ENCODE data around the gene LDB2. TPM values are rescaled to one million over a fixed set of nuclear protein-coding genes. Genes with fewer than 3 reads are reported as not detected.

The LDB2 gene
- total and polyA plus RNA-seq, 11 donors: 9.5 to 38.7 (median 26.3) TPM

DNA sequence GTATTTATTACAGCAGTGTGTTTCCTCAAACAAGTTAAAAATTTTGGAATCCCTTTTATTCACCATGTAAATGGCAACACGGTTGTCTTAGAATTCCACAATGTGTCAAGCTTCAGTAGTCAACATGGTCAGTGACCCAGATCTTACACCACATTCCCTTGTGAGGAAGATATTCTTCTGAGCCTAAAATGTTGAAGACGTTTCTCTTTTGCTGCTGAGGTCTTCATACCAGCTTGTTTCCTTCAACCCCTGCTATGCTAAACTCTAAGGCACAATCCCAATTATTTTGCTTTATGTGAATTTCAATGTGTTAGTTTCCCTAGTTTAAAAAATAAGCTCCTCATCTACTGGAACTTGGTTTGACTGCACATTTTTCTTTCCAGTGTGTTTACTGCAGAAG is 17.6 kb upstream of the LDB2 start:
- Histone ChIP-seq H3K4me3 (no peak overlapping the region), H3K36me3 (no peaks in the 10 kb centered on the region), H3K27ac (no peak overlapping the region), H3K9me3 (peaks cover 0 to 4% (median 0%) of the 10 kb centered on the region in 12 donors), H3K27me3 (no peaks in the 10 kb centered on the region), H3K4me1 (no peaks in the 10 kb centered on the region)
- intact Hi-C loops (cut with DNase I): loop anchor here in 7 of 10 donors (5.0 to 10.0 kb wide), 6 partner anchors 119 to 531 kb away; no protein-coding TSS in a partner anchor
- ATAC-seq (no peak), DNase-seq (no peak)
- WGBS, 4 donors: 69 to 79% (median 77%) methylated on average over 2 of the region's 2 CpGs
- no peak for TF ChIP-seq POLR2A (IDR thresholded peaks at IDR 0.05)
- TF ChIP-seq, protein P1, sequence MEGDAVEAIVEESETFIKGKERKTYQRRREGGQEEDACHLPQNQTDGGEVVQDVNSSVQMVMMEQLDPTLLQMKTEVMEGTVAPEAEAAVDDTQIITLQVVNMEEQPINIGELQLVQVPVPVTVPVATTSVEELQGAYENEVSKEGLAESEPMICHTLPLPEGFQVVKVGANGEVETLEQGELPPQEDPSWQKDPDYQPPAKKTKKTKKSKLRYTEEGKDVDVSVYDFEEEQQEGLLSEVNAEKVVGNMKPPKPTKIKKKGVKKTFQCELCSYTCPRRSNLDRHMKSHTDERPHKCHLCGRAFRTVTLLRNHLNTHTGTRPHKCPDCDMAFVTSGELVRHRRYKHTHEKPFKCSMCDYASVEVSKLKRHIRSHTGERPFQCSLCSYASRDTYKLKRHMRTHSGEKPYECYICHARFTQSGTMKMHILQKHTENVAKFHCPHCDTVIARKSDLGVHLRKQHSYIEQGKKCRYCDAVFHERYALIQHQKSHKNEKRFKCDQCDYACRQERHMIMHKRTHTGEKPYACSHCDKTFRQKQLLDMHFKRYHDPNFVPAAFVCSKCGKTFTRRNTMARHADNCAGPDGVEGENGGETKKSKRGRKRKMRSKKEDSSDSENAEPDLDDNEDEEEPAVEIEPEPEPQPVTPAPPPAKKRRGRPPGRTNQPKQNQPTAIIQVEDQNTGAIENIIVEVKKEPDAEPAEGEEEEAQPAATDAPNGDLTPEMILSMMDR (IDR thresholded peaks at IDR 0.05): no peak

DNA sequence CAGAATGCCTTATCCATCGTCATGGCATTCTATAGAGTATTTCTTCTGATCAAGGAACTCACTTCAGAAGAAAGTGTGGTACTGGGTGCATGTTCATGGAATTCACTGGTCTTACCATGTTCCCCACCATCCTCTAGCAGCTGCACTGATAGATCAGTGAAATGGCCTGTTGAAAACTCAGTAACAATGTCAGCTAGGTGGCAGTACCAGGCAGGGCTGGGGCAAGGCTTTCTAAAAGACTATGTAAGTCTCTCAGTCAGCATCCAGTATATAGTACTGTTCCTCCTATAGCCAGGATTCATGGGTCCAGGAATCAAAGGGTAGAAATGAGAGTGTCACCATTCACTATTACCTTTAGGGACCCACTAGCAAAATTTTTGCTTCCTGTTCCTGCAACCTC is 15.8 kb upstream of the LDB2 start:
- WGBS, 4 donors: 87 to 100% (median 92%) methylated on average over 1 of the region's 1 CpG
- no peak overlapping the region for H3K4me3 ChIP-seq
- intact Hi-C loops (cut with DNase I): loop anchor here in 7 of 10 donors (2.0 to 10.0 kb wide), 6 partner anchors 119 to 413 kb away; no protein-coding TSS in a partner anchor
- H3K36me3 ChIP-seq: no peaks in the 10 kb centered on the region
- H3K27me3 ChIP-seq: no peaks in the 10 kb centered on the region
- H3K4me1 ChIP-seq: peaks cover 0 to 8% (median 0%) of the 10 kb centered on the region in 12 donors
- no peak overlapping the region for H3K27ac ChIP-seq
- DNase-seq: no peak
- peaks cover 0 to 4% (median 0%) of the 10 kb centered on the region in 12 donors for H3K9me3 ChIP-seq
- ATAC-seq: peak in 2 of 4 donors; percentile 61
- TF ChIP-seq POLR2A (IDR thresholded peaks at IDR 0.05): no peak
- TF ChIP-seq, protein P1 (IDR thresholded peaks at IDR 0.05): peak in 10 of 12 donors; percentile 13 to 59 (median 37)

GRCh38 chr4:16912896-16913295 is 14.5 kb upstream of the LDB2 start:
- ATAC-seq (no peak), DNase-seq (no peak)
- H3K4me1 ChIP-seq: peaks cover 0 to 12% (median 3%) of the 10 kb centered on the region in 12 donors
- H3K36me3 ChIP-seq: no peaks in the 10 kb centered on the region
- intact Hi-C loops (cut with DNase I): loop anchor here in 6 of 10 donors (5.0 to 10.0 kb wide), 4 partner anchors 118 to 414 kb away; no protein-coding TSS in a partner anchor
- WGBS, 4 donors: 91 to 96% (median 94%) methylated on average over 2 to 5 of the region's 5 CpGs
- peaks cover 0 to 4% (median 0%) of the 10 kb centered on the region in 12 donors for H3K9me3 ChIP-seq
- no peak for TF ChIP-seq POLR2A (IDR thresholded peaks at IDR 0.05)
- TF ChIP-seq, protein P1 (IDR thresholded peaks at IDR 0.05): no peak
- H3K4me3 ChIP-seq: no peak overlapping the region
- H3K27ac ChIP-seq: no peak overlapping the region
- no peaks in the 10 kb centered on the region for H3K27me3 ChIP-seq

DNA sequence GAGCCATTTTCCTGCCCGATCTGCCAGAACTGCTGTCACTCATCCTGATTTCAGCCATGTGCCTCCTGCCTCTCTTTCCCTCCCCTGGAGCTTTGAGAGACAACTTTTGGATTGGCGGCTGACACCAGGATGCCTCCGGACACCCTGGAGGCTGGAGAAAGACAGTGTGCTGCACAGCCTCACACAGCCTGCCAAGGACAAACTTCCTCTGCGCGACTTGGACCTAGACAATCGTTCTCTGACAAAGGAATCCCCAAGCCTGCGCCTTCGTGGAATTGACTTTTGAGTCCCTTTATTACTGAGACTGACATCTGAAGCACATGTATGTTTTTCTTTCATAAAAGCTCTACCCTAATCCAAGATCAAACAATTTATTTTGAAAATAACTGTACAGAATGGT is 10.8 kb upstream of the LDB2 start:
- intact Hi-C loops (cut with DNase I): loop anchor here in 1 of 10 donors (10.0 kb wide), 1 partner anchor 114 kb away; no protein-coding TSS in a partner anchor
- ATAC-seq: peak in 3 of 4 donors; percentile 43 to 78 (median 57)
- H3K27ac ChIP-seq: peak overlapping the region in 1 of 12 donors; percentile 10
- no peaks in the 10 kb centered on the region for H3K27me3 ChIP-seq
- H3K9me3 ChIP-seq: no peaks in the 10 kb centered on the region
- peak in 3 of 5 donors; percentile 18 to 35 (median 33) for DNase-seq
- H3K4me3 ChIP-seq: peak overlapping the region in 8 of 12 donors; percentile 10 to 40 (median 18)
- TF ChIP-seq, protein P1 (IDR thresholded peaks at IDR 0.05): no peak
- TF ChIP-seq POLR2A (IDR thresholded peaks at IDR 0.05): no peak
- peaks cover 0 to 12% (median 3%) of the 10 kb centered on the region in 12 donors for H3K4me1 ChIP-seq
- WGBS, 4 donors: 12 to 30% (median 17%) methylated on average over 8 of the region's 8 CpGs
- no peaks in the 10 kb centered on the region for H3K36me3 ChIP-seq

All from heart left ventricle (tissue), 16 donors.